Measurements from ENCODE around the gene RRP15.

Gene RRP15

GRCh38 chr1:218284917-218285635, at the start of gene RRP15:
Gene RRP15, plus strand, starts transcription at chr1:218285293. Its CDS starts 24 bp downstream, at chr1:218285317.
- FAIRE-seq = peak; percentile 74
- DNase-seq (ENCODE audit: insufficient read length, low spot score) = peak; percentile 61

GRCh38 chr1:218242171-218242570, 42.9 kb upstream of the RRP15 start:
- no peak for FAIRE-seq
- DNase-seq (ENCODE audit: insufficient read length, low spot score) = no peak

GRCh38 chr1:218247339-218247738, 37.8 kb upstream of the RRP15 start:
- DNase-seq (ENCODE audit: insufficient read length, low spot score) = no peak
- FAIRE-seq = no peak

GRCh38 chr1:218249338-218250140, 35.6 kb upstream of the RRP15 start:
- FAIRE-seq (no peak), DNase-seq (ENCODE audit: insufficient read length, low spot score) (no peak)

GRCh38 chr1:218250492-218250891, 34.6 kb upstream of the RRP15 start:
- no peak for DNase-seq (ENCODE audit: insufficient read length, low spot score)

GRCh38 chr1:218254296-218254946, 30.7 kb upstream of the RRP15 start:
- no peak for FAIRE-seq
- no peak for DNase-seq (ENCODE audit: insufficient read length, low spot score)

More at GRCh38 chr1:218250492-218250891, 34.6 kb upstream of the RRP15 start:
- FAIRE-seq = no peak

- DNase-seq (ENCODE audit: insufficient read length, low spot score) (no peak), FAIRE-seq (no peak)
These were observed 30.0 kb upstream of the RRP15 start for GRCh38 chr1:218255090-218255489.

- FAIRE-seq = no peak
- DNase-seq (ENCODE audit: insufficient read length, low spot score) = no peak
These were observed 27.7 kb upstream of the RRP15 start for GRCh38 chr1:218257371-218257770.

- DNase-seq (ENCODE audit: insufficient read length, low spot score) = no peak
- no peak for FAIRE-seq
These were observed 27.1 kb upstream of the RRP15 start for GRCh38 chr1:218257971-218258370.

GRCh38 chr1:218259339-218259738, 25.8 kb upstream of the RRP15 start:
- DNase-seq (ENCODE audit: insufficient read length, low spot score) (no peak), FAIRE-seq (no peak)

- FAIRE-seq = peak; percentile 4
These were observed 25.3 kb upstream of the RRP15 start for GRCh38 chr1:218259800-218260199.

GRCh38 chr1:218262259-218262658, 22.8 kb upstream of the RRP15 start:
- no peak for FAIRE-seq
- no peak for DNase-seq (ENCODE audit: insufficient read length, low spot score)

More at GRCh38 chr1:218259800-218260199, 25.3 kb upstream of the RRP15 start:
- DNase-seq (ENCODE audit: insufficient read length, low spot score) = peak; percentile 5

GRCh38 chr1:218266356-218266755, 18.7 kb upstream of the RRP15 start:
- FAIRE-seq (no peak), DNase-seq (ENCODE audit: insufficient read length, low spot score) (no peak)

GRCh38 chr1:218272366-218272765, 12.7 kb upstream of the RRP15 start:
- DNase-seq (ENCODE audit: insufficient read length, low spot score) (no peak), FAIRE-seq (no peak)

- no peak for DNase-seq (ENCODE audit: insufficient read length, low spot score)
- no peak for FAIRE-seq
These were observed 11.2 kb upstream of the RRP15 start for GRCh38 chr1:218273762-218274479.

GRCh38 chr1:218274511-218274910, 10.6 kb upstream of the RRP15 start:
- DNase-seq (ENCODE audit: insufficient read length, low spot score) = no peak
- FAIRE-seq = no peak

GRCh38 chr1:218275823-218276222, 9.3 kb upstream of the RRP15 start:
- no peak for DNase-seq (ENCODE audit: insufficient read length, low spot score)
- no peak for FAIRE-seq

GRCh38 chr1:218281285-218281684, 3.8 kb upstream of the RRP15 start:
- no peak for FAIRE-seq
- no peak for DNase-seq (ENCODE audit: insufficient read length, low spot score)

GRCh38 chr1:218284377-218284916, 646 bp upstream of the RRP15 start:
- peak; percentile 68 for FAIRE-seq
- peak; percentile 2 for DNase-seq (ENCODE audit: insufficient read length, low spot score)

- FAIRE-seq (no peak), DNase-seq (ENCODE audit: insufficient read length, low spot score) (no peak)
These were observed 7.4 kb downstream of the RRP15 start for GRCh38 chr1:218292515-218292914.
